Gastroesophageal sphincter (tissue), 4 donors: ENCODE data around the gene PROM2. TPM values are rescaled to one million over a fixed set of nuclear protein-coding genes. Genes with fewer than 3 reads are reported as not detected.

Experiments
- ATAC-seq: fragments of 150-250 bp; one replicate; pipeline ENCODE4 v1.9.1; 2016; ENCODE audit warnings: mild to moderate bottlenecking, moderate library complexity
- H3K27ac ChIP-seq, 4 donors: fragments of 200-600 bp; sonication (generic) in 3 of 4; 1 replicate in 3 of 4; 2 replicates in 1 of 4; pipeline ENCODE4 v1.5.1; 2016 to 2019
- H3K27me3 ChIP-seq: fragments of 200-600 bp; sonication (generic); one replicate; pipeline ENCODE4 v1.5.1; 2019
- H3K36me3 ChIP-seq, 2 donors: fragments of 200-600 bp; sonication (generic); one replicate each; pipeline ENCODE4 v1.5.1; 2019; ENCODE audit warnings: control low read depth in 1 of 2
- H3K4me1 ChIP-seq, 3 donors: fragments of 200-600 bp; sonication (generic); 1 replicate in 2 of 3; 2 replicates in 1 of 3; pipeline ENCODE4 v1.5.1; 2016 to 2019; ENCODE audit warnings: control low read depth in 2 of 3
- H3K4me3 ChIP-seq, 2 donors: fragments of 200-600 bp; sonication (generic); one replicate each; pipeline ENCODE4 v1.5.1; 2019; ENCODE audit warnings: mild to moderate bottlenecking in 1 of 2, moderate library complexity in 1 of 2
- H3K9me3 ChIP-seq, 3 donors: fragments of 200-600 bp; sonication (generic); one replicate each; pipeline ENCODE4 v1.5.1; 2017 to 2019; ENCODE audit warnings: control low read depth in 2 of 3
- CTCF ChIP-seq, 4 experiments: fragments of 200-600 bp in 2 of 4; fragments of 450-650 bp in 2 of 4; sonication (generic) in 1 of 4; IDR thresholded peaks; one replicate each; pipeline ENCODE4 v1.5.1; 2017 to 2019; ENCODE audit warnings: antibody characterized with exemption in 4 of 4, mild to moderate bottlenecking in 2 of 4, moderate library complexity in 2 of 4
- EP300 ChIP-seq: sonication (generic); formaldehyde crosslinking; IDR thresholded peaks from one replicate; pipeline ENCODE4 v1.6.1; 2017; ENCODE audit warnings: antibody characterized with exemption, mild to moderate bottlenecking
- POLR2A ChIP-seq, 2 donors: fragments of 450-650 bp; IDR thresholded peaks; one replicate each; pipeline ENCODE4 v1.6.1; 2017; ENCODE audit warnings: antibody characterized with exemption in 2 of 2, mild to moderate bottlenecking in 2 of 2, moderate library complexity in 1 of 2
- POLR2AphosphoS5 ChIP-seq: sonication (generic); formaldehyde crosslinking; IDR thresholded peaks from one replicate; pipeline ENCODE4 v1.6.1; 2017; ENCODE audit warnings: antibody characterized with exemption
- WGBS, 2 donors: methylation state at CpG; one replicate each; pipeline ENCODE4 v1.1.5; 2018; ENCODE audit warnings: low coverage in 1 of 2; 5-methylcytosine and 5-hydroxymethylcytosine counted together
- total RNA-seq, 4 donors: library from RNA; depleted of rRNA; stranded (reverse); fragments of >200 nt; gene quantifications; one replicate each; pipeline ENCODE4 v1.1.0, GENCODE V29; 2016

The PROM2 gene
- total RNA-seq, 4 donors from 2014 or later: 0.94 to 36.4 (median 6.8) TPM

GRCh38 chr2:95278637-95279225, 4.5 kb downstream of the PROM2 start:
- TF ChIP-seq POLR2AphosphoS5: no peak
- TF ChIP-seq POLR2A (IDR thresholded peaks at IDR 0.05): no peak
- no peak for TF ChIP-seq EP300
- TF ChIP-seq CTCF (IDR thresholded peaks at IDR 0.05): no peak
- no peaks in the 10 kb centered on the region for H3K9me3 ChIP-seq
- ATAC-seq: no peak
- no peaks in the 10 kb centered on the region for H3K36me3 ChIP-seq
- H3K27me3 ChIP-seq: no peaks in the 10 kb centered on the region
- WGBS, 2 donors: 80 to 90% methylated on average over 2 of the region's 12 CpGs
- no peaks in the 10 kb centered on the region for H3K4me1 ChIP-seq
- no peak overlapping the region for H3K4me3 ChIP-seq
- H3K27ac ChIP-seq: no peak overlapping the region

GRCh38 chr2:95279435-95280035, 5.3 kb downstream of the PROM2 start:
- Histone ChIP-seq H3K36me3 (no peaks in the 10 kb centered on the region), H3K4me1 (no peaks in the 10 kb centered on the region), H3K27me3 (no peaks in the 10 kb centered on the region), H3K4me3 (no peak overlapping the region), H3K27ac (no peak overlapping the region), H3K9me3 (no peaks in the 10 kb centered on the region)
- ATAC-seq: no peak
- no peak for TF ChIP-seq POLR2AphosphoS5
- no peak for TF ChIP-seq CTCF (IDR thresholded peaks at IDR 0.05)
- TF ChIP-seq POLR2A (IDR thresholded peaks at IDR 0.05): no peak
- TF ChIP-seq EP300: no peak
- WGBS, 2 donors: 87 to 96% methylated on average over 3 to 7 of the region's 19 CpGs

GRCh38 chr2:95281071-95281470, 6.8 kb downstream of the PROM2 start:
- no CpG with 5 or more reads among the region's 8 CpGs for WGBS, 2 donors
- no peaks in the 10 kb centered on the region for H3K27me3 ChIP-seq
- H3K36me3 ChIP-seq: no peaks in the 10 kb centered on the region
- H3K4me1 ChIP-seq: no peaks in the 10 kb centered on the region
- no peak overlapping the region for H3K27ac ChIP-seq
- no peaks in the 10 kb centered on the region for H3K9me3 ChIP-seq
- no peak for TF ChIP-seq EP300
- no peak for TF ChIP-seq POLR2A (IDR thresholded peaks at IDR 0.05)
- TF ChIP-seq CTCF (IDR thresholded peaks at IDR 0.05): no peak
- TF ChIP-seq POLR2AphosphoS5: no peak
- no peak overlapping the region for H3K4me3 ChIP-seq
- ATAC-seq: no peak

- Histone ChIP-seq H3K4me3 (no peak overlapping the region), H3K27ac (no peak overlapping the region), H3K4me1 (no peaks in the 10 kb centered on the region), H3K9me3 (no peaks in the 10 kb centered on the region), H3K27me3 (no peaks in the 10 kb centered on the region), H3K36me3 (no peaks in the 10 kb centered on the region)
- ATAC-seq: no peak
- TF ChIP-seq POLR2A (IDR thresholded peaks at IDR 0.05): no peak
- TF ChIP-seq POLR2AphosphoS5: no peak
- TF ChIP-seq CTCF (IDR thresholded peaks at IDR 0.05): no peak
- no peak for TF ChIP-seq EP300
- no CpG with 5 or more reads among the region's 8 CpGs for WGBS, 2 donors
Observed at GRCh38 chr2:95281786-95282185, 7.5 kb downstream of the PROM2 start.

GRCh38 chr2:95282458-95282857, 8.2 kb downstream of the PROM2 start:
- no peak overlapping the region for H3K27ac ChIP-seq

More at GRCh38 chr2:95282458-95282857, 8.2 kb downstream of the PROM2 start:
- H3K27me3 ChIP-seq: no peaks in the 10 kb centered on the region
- 38% methylated on average over 2 of the region's 3 CpGs; no CpG with 5 or more reads in 1 of the 2 donors for WGBS, 2 donors
- no peak for TF ChIP-seq EP300
- TF ChIP-seq POLR2A (IDR thresholded peaks at IDR 0.05): no peak
- TF ChIP-seq CTCF (IDR thresholded peaks at IDR 0.05): no peak
- TF ChIP-seq POLR2AphosphoS5: no peak
- H3K36me3 ChIP-seq: no peaks in the 10 kb centered on the region
- no peaks in the 10 kb centered on the region for H3K9me3 ChIP-seq
- no peaks in the 10 kb centered on the region for H3K4me1 ChIP-seq
- ATAC-seq: no peak
- H3K4me3 ChIP-seq: no peak overlapping the region
